ENCODE results near the gene SMC2.

- TF ChIP-seq ZBTB21 (CRISPR knock-in tag; IDR thresholded peaks at IDR 0.05) (no peak), ASH2L (IDR thresholded peaks at IDR 0.05; ENCODE audit: insufficient read length, low read depth, low read length) (no peak), ZNF512B (CRISPR knock-in tag; IDR thresholded peaks at IDR 0.05; ENCODE audit: borderline replicate concordance) (no peak), NR2F6 (IDR thresholded peaks at IDR 0.05) (no peak), NR2F6 (CRISPR knock-in tag; IDR thresholded peaks at IDR 0.05) (no peak), CBFB (CRISPR knock-in tag; IDR thresholded peaks at IDR 0.05) (no peak), PHF20 (CRISPR knock-in tag; IDR thresholded peaks at IDR 0.05) (no peak), MBD4 (IDR thresholded peaks at IDR 0.05; ENCODE audit: borderline replicate concordance, low read length) (no peak)
Observed at GRCh38 chr9:104110509-104110908, 16.4 kb downstream of the SMC2 start.

All from HepG2 (cell line).